ENCODE measurements around the gene LPGAT1.
"Not testable (repeated sequence)": the region's sequence is repeated elsewhere in the genome, so short reads cannot be mapped to it uniquely, and the experiment has no call there.

LPGAT1 gene

DNA sequence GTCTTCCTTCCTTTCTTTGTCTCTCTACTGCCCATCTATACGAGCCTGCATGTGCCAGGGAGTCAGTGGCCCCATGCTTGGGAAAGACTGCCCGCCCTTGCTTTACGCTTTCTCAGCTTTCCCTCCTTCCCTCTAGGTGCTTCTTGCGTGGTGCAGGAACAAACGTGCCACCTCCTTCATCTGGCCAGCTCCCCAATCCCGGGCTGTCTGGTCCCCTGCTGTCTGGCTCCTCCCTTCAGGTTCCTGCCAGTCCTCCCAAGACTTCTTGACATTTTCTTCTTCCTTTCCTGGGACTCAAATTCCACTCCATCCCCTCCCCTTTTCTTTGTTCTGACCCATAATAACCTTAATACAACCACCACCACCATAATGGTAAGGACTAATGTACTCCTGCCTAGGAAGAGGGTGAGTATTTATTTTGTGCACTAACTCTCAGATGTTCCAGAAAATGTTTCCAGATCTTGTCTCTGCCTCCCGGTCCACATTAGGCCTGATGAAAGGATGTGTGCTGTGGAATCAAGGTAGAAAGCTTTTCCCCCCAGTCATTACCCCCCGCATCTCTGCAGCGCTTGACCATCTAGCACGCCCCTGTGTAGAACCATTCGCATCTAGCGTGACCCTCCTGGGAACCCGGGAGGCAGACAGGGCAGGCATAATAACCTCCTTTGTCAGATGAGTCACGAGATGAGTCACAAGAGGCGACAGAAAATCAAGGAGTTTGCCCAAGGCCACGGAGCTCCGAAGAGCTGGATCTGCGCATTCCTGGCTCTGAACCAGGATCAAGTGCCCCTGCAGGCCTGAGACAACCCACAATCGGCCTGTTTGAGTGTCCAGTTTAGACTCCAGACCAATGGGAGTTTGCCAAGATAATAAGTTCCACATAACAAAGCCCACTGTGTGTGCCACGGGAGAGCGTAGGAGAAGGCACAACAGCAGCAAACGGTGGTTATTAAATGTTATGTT is 95.1 kb downstream of the LPGAT1 start:
- no peak for DNase-seq (ENCODE audit: low spot score)

GRCh38 chr1:211734791-211735190 is 95.8 kb downstream of the LPGAT1 start:
- no peak for DNase-seq (ENCODE audit: low spot score)

DNA sequence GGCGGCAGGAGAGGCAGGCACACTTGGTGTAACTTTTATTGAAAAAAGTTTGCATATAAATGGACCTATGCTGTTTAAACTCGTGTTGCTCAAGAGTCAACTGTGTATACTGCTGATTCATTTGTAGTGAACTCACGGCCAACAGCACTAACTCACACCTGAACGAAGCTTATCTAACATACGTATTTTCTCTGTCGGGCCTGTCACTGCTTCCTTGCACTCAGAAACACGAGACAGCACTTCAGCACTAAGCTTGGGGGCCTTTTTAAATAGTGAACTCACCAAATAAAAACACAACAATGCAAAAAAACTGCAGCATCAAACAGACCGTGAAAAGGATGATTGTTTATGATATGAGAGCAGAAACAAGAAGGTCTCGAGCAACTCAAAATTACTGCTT is 96.2 kb downstream of the LPGAT1 start:
- no peak for DNase-seq (ENCODE audit: low spot score)

- DNase-seq (ENCODE audit: low spot score) = no peak
Measured at GRCh38 chr1:211732293-211732980, 98.1 kb downstream of the LPGAT1 start.

GRCh38 chr1:211731456-211732292 is 98.9 kb downstream of the LPGAT1 start:
- no peak for DNase-seq (ENCODE audit: low spot score)

DNA sequence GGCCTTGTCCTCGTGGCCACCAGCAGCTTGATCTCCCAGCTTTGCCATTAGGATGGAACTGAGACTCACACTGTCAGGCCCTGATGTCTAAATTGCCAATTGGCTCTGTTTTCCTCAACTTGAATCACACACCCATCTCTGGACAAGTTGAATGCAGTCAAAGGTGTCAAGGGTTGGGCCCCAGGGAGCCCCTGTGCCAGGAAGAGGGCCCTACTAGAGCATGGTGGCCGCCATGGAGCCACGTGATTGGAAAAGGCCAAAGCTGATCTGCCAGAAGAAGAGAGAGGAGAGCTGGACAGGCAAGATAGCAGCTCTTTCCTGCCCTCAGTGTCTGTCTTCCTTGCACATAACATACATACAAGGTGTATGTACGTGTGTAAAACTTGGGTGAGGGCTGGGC is 100.2 kb downstream of the LPGAT1 start:
- DNase-seq (ENCODE audit: low spot score) = no peak

DNA sequence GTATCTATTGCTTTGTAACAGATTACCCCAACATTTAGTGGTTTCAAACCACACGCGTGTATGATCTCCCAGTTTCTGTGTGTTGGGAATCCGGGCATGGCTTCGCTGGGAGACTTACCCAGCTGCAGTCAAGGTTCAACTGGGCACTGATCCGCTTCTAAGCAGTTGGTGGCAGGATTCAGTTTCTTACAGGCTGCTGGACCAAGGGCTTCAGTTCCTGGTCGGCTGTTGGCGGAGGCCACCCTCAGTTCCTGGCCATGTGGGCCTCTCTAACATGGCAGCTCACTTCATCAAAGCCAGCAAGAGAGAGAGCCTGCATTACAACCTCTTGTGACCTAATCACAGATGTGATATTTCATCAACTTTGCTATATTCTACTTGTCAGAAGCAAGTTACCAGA is 101.3 kb downstream of the LPGAT1 start:
- no peak for DNase-seq (ENCODE audit: low spot score)

GRCh38 chr1:211726467-211726995 is 104.0 kb downstream of the LPGAT1 start:
- DNase-seq (ENCODE audit: low spot score) = no peak

GRCh38 chr1:211724687-211725196 is 105.8 kb downstream of the LPGAT1 start:
- DNase-seq (ENCODE audit: low spot score) = no peak

DNA sequence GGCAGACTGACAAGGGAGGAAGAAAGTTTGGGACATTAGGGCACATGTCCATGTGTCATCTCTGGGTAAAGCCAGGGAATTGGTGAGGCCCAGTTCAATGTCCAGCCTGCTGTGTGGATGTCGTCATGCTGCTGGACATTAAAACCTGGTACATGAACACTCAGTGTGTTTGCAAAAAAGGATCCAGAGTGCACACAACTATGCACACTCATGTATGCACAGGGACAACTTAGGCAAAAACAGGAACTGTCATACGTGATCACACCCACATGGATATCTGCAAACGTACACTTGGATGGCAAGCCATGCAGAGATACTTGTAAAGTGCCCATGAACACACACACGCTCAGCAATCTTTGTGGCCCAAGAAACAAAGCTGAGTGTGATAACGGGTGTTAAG is 107.3 kb downstream of the LPGAT1 start:
- no peak for DNase-seq (ENCODE audit: low spot score)

DNA sequence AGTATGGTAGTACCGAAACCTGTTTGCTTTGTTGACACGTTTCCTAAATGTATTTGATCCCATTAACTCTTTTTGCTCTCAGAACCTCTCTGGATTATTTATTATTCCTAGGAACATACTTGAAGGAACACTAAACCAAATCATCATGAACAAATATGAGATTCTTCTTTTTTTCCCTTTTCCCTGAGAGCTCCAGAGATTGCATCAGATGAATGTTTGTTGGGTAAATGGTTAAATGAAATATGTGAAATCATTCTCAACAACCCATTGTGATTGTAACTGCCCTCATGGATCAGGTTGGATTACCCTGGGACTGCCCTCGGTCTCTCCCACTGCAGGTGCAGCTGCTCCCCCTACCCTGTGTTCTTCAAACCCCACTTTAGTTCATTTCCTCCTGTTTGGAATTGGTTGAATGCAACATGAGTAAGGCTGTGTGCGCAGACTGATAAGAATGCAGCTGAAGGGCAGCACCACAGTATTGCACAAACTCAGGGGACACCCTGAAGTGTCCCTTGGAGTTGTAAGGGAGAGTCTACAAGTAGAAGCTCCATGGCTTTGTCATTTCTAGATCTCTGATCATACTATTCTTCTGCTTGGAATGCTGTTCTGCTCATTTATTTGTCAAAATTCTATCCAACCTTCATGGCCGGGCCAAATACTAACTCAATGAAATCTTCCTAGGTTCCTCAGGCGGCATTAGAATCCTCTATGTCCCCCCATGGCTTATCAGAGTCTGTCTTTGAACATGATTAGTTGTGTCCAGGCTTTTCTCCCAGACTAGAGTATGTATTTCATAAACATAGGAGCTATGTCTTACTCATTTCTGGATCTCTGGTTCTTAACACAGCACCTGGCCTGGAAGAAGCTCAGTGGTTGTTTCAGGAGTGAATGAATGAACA is 108.0 kb downstream of the LPGAT1 start:
- no peak for DNase-seq (ENCODE audit: low spot score)

- DNase-seq (ENCODE audit: low spot score) = not testable (repeated sequence)
Measured at GRCh38 chr1:211716555-211716954, 114.0 kb downstream of the LPGAT1 start.

- no peak for DNase-seq (ENCODE audit: low spot score)
Measured at GRCh38 chr1:211715971-211716370, 114.6 kb downstream of the LPGAT1 start.

- DNase-seq (ENCODE audit: low spot score) = no peak
Measured at GRCh38 chr1:211714154-211714553, 116.4 kb downstream of the LPGAT1 start.

DNA sequence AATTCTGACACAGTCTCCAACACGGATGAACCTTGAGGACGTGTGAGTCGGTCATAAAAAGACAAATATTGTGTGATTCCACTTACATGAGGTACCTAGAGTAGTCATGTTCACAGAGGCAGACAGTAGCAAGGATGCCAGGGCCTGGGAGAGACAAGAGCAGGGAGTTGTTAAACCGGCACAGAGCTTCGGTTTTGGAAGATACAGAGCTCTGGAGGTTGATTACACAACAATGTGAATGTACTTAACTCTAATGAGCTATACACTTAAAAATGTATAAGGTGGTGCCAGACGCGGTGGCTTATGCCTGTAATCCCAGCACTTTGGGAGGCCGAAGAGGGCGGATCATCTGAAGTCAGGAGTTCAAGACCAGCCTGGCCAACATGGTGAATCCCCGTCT is 117.3 kb downstream of the LPGAT1 start:
- DNase-seq (ENCODE audit: low spot score) = no peak

GRCh38 chr1:211711315-211711705 is 119.3 kb downstream of the LPGAT1 start:
- DNase-seq (ENCODE audit: low spot score) = no peak

GRCh38 chr1:211710566-211711314 is 119.8 kb downstream of the LPGAT1 start:
- no peak for DNase-seq (ENCODE audit: low spot score)

DNA sequence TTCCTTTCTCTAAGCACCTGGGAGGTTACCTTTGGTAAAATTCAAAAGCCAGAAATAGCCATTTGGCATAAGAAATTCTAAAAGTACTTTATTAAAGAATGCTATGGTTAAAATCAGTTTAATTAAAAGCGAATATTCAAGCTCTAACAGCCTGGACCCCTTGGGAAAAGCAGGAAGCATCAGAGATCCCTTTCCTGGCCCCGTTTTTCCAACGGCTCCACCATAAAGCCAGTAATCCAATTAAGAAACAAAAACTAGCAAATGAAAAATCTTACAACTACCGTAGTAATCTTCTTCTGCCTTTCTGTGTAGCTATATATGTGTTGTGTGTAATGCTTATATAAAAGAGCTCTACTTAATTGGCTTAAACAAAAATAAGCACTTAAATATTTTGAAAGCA is 121.6 kb downstream of the LPGAT1 start:
- no peak for DNase-seq (ENCODE audit: low spot score)

DNA sequence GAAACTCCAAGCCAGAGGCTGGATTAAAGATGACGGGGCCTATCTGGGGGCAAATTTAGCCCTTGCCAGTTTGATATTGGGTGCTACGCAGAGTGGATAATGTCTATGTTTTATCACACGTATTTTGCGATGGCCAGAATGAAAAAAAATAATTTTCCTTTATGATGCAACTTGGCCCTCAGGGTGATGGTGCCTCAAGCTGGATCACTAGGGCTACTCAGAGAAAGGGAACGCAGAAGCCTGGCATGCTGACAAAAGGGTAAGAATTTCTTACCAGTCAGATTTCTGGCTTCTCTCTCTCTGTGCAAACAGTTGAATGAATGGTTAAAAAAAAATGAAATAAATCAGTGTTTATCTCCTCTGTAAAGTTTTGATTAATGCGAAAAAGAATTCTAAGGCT is 122.6 kb downstream of the LPGAT1 start:
- DNase-seq (ENCODE audit: low spot score) = no peak

- no peak for DNase-seq (ENCODE audit: low spot score)
Measured at GRCh38 chr1:211705467-211706091, 125.0 kb downstream of the LPGAT1 start.

All from activated CD4-positive, alpha-beta T cell treated with anti-CD3 and anti-CD28 coated beads, Interleukin-2, Interleukin-4, amounts not matched to agents 100 ng/mL and 50 ng/mL, durations not matched to agents 16 hours and 8 hours (primary cell).